GM21528 (cell line): ENCODE measurements around the gene AHRR.
"Not testable (repeated sequence)": the region's sequence is repeated elsewhere in the genome, so short reads cannot be mapped to it uniquely, and the experiment has no call there.

ENCODE experiments used
- ATAC-seq: cut with Tn5 transposase; IDR thresholded peaks from one replicate; pipeline ENCODE4 v1.9.1; 2021; ENCODE audit warnings: mild to moderate bottlenecking, moderate library complexity; ENCODE audit not compliant: unreplicated experiment, low FRiP score

Gene AHRR

GRCh38 chr5:375921-376798, 54.6 kb downstream of the AHRR start:
- ATAC-seq, result no peak

- no peak for ATAC-seq
Observed at GRCh38 chr5:376799-377325, 55.3 kb downstream of the AHRR start.

- ATAC-seq, result no peak
Observed at GRCh38 chr5:377326-377981, 55.9 kb downstream of the AHRR start.

GRCh38 chr5:378301-378891, 56.9 kb downstream of the AHRR start:
- ATAC-seq, result no peak

GRCh38 chr5:378976-379742, 57.6 kb downstream of the AHRR start:
- no peak for ATAC-seq

- no peak for ATAC-seq
Observed at GRCh38 chr5:380701-381309, 59.3 kb downstream of the AHRR start.

- no peak for ATAC-seq
Observed at GRCh38 chr5:383066-383465, 61.6 kb downstream of the AHRR start.

GRCh38 chr5:383621-384020, 62.1 kb downstream of the AHRR start:
- ATAC-seq, result no peak

GRCh38 chr5:384576-384975, 63.1 kb downstream of the AHRR start:
- not testable (repeated sequence) for ATAC-seq

GRCh38 chr5:385321-385720, 63.8 kb downstream of the AHRR start:
- no peak for ATAC-seq

GRCh38 chr5:386432-387341, 65.2 kb downstream of the AHRR start:
- ATAC-seq, result no peak

- no peak for ATAC-seq
Observed at GRCh38 chr5:387491-388265, 66.2 kb downstream of the AHRR start.

- ATAC-seq, result no peak
Observed at GRCh38 chr5:388266-389196, 67.0 kb downstream of the AHRR start.

GRCh38 chr5:389197-389821, 67.8 kb downstream of the AHRR start:
- no peak for ATAC-seq

GRCh38 chr5:389891-390622, 68.5 kb downstream of the AHRR start:
- ATAC-seq, result no peak
